ENCODE data around the gene NKX2-1. TPM values are rescaled to one million over a fixed set of nuclear protein-coding genes. Genes with fewer than 3 reads are reported as not detected.
A peak's percentile ranks its signal among the peaks of the same experiment; 100 is the strongest.

The NKX2-1 gene
- total and polyA plus RNA-seq, 7 experiments from 2014 or later: not detected

DNA sequence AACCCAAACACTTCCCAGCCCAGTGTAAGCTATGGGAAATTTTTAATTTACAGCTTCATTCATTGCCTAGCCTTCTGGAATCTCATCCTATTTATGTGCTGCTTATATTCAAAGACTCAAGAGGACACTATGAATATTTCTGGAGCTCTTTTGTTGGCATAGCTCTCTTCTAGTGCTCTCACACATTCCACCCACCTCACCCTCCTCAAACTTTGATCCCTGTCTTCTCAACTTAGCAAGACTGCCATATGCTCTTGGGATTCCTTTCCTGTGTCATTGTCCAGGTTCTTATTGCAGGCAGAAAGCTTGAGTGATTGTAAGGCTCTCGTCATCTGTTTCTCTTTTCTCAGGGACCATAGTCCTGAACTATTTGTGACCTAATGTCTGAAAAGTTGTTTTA, 18.0 kb upstream of the NKX2-1 start:
- no peaks in the 10 kb centered on the region for H3K4me1 Mint-ChIP-seq
- H3K27me3 ChIP-seq (ENCODE audit: control insufficient read depth in 2 of 2, insufficient read depth in 2 of 2, low read length in 2 of 2): no peaks in the 10 kb centered on the region
- intact Hi-C loops (cut with micrococcal nuclease): no loop called here
- H3K4me3 Mint-ChIP-seq: no peak overlapping the region
- peaks cover 2 to 41% (median 14%) of the 10 kb centered on the region in 11 donors for H3K9me3 Mint-ChIP-seq
- CTCF ChIA-PET: interaction anchor here (1.7 kb wide), 1 partner anchor 15 kb away, joined by 3 read pairs; no protein-coding TSS in a partner anchor
- H3K4me3 ChIP-seq (ENCODE audit: low read length): no peak overlapping the region
- POLR2A ChIA-PET: no interaction called here
- ATAC-seq (no peak), DNase-seq (no peak)
- H3K27ac Mint-ChIP-seq: no peak overlapping the region
- H3K4me1 ChIP-seq (ENCODE audit: control insufficient read depth in 2 of 2, insufficient read depth in 2 of 2, low read length in 2 of 2): no peaks in the 10 kb centered on the region
- no peaks in the 10 kb centered on the region for H3K9me3 ChIP-seq (ENCODE audit: control insufficient read depth in 2 of 3, low read length in 3 of 3)
- H3K27me3 Mint-ChIP-seq: peaks cover 0 to 44% (median 40%) of the 10 kb centered on the region in 5 donors
- peaks cover 0 to 3% (median 0%) of the 10 kb centered on the region in 5 donors for H3K36me3 Mint-ChIP-seq
- no peaks in the 10 kb centered on the region for H3K36me3 ChIP-seq (ENCODE audit: control insufficient read depth in 2 of 3, insufficient read depth in 3 of 3, low read length in 3 of 3)
- H3K27ac ChIP-seq (ENCODE audit: low read depth, low read length): no peak overlapping the region

DNA sequence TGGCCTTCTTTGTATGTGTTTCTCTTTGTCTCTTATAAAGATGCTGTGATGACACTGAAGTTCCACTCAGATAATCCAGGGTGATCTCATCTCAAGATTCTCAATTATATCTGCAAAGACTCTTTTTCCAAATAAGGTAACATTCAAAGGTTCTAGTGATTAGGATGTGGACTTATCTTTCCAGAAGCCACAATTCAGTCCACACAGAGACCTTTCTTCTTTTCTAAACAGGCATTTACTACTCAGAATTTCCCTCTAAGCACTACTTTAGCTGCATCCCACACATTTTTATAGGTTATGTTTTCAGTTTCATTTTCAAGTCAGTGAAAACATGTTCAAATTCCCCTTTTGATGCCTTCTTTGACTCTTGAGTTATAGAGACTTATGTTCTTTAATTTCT, 9.0 kb upstream of the NKX2-1 start:
- Histone ChIP-seq H3K27ac (ENCODE audit: low read depth, low read length) (no peak overlapping the region), H3K36me3 (ENCODE audit: control insufficient read depth in 2 of 3, insufficient read depth in 3 of 3, low read length in 3 of 3) (no peaks in the 10 kb centered on the region), H3K27me3 (ENCODE audit: control insufficient read depth in 2 of 2, insufficient read depth in 2 of 2, low read length in 2 of 2) (peaks cover 0 to 2% of the 10 kb centered on the region in 2 donors), H3K9me3 (ENCODE audit: control insufficient read depth in 2 of 3, low read length in 3 of 3) (no peaks in the 10 kb centered on the region), H3K4me3 (ENCODE audit: low read length) (no peak overlapping the region), H3K4me1 (ENCODE audit: control insufficient read depth in 2 of 2, insufficient read depth in 2 of 2, low read length in 2 of 2) (no peaks in the 10 kb centered on the region)
- CTCF ChIA-PET: no interaction called here
- POLR2A ChIA-PET: no interaction called here
- H3K4me1 Mint-ChIP-seq: peaks cover 0 to 8% (median 2%) of the 10 kb centered on the region in 7 donors
- H3K27me3 Mint-ChIP-seq: peaks cover 35 to 74% (median 53%) of the 10 kb centered on the region in 5 donors
- no peak for ATAC-seq
- H3K27ac Mint-ChIP-seq: no peak overlapping the region
- H3K4me3 Mint-ChIP-seq: no peak overlapping the region
- peaks cover under 1 to 29% (median 10%) of the 10 kb centered on the region in 11 donors for H3K9me3 Mint-ChIP-seq
- DNase-seq: no peak
- H3K36me3 Mint-ChIP-seq: peaks cover 0 to 22% (median 7%) of the 10 kb centered on the region in 5 donors
- intact Hi-C loops (cut with micrococcal nuclease): no loop called here

DNA sequence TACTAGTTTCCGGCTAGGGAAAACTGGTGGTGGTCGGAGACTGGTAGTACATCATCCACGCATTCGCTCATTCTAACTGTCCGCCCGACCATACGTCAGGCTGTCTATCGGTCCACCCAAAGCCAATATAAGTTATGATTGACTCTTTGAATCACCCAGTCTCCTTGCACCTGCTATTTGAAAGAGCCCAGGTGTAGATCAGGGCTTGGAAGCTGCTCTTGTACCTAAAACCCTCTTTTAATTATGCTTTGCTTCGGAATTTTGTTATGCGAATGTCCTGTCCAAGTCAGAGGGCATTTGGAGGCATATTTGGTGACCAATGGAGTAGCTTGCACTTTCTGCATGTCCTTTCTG, 5.7 kb upstream of the NKX2-1 start:
- H3K4me3 Mint-ChIP-seq: peak overlapping the region in 1 of 10 donors; percentile 30
- ATAC-seq: no peak
- H3K9me3 Mint-ChIP-seq: peaks cover 1 to 26% (median 10%) of the 10 kb centered on the region in 11 donors
- H3K27ac Mint-ChIP-seq: no peak overlapping the region
- H3K27me3 ChIP-seq (ENCODE audit: control insufficient read depth in 2 of 2, insufficient read depth in 2 of 2, low read length in 2 of 2): peaks cover 6 to 8% of the 10 kb centered on the region in 2 donors
- ChIA-PET CTCF (no interaction called here), POLR2A (no interaction called here)
- no peaks in the 10 kb centered on the region for H3K9me3 ChIP-seq (ENCODE audit: control insufficient read depth in 2 of 3, low read length in 3 of 3)
- no peaks in the 10 kb centered on the region for H3K4me1 ChIP-seq (ENCODE audit: control insufficient read depth in 2 of 2, insufficient read depth in 2 of 2, low read length in 2 of 2)
- DNase-seq: no peak
- H3K36me3 Mint-ChIP-seq: peaks cover 0 to 22% (median 7%) of the 10 kb centered on the region in 5 donors
- peaks cover 0 to 24% (median 19%) of the 10 kb centered on the region in 7 donors for H3K4me1 Mint-ChIP-seq
- H3K4me3 ChIP-seq (ENCODE audit: low read length): no peak overlapping the region
- intact Hi-C loops (cut with micrococcal nuclease): no loop called here
- H3K27me3 Mint-ChIP-seq: peaks cover 66 to 85% (median 80%) of the 10 kb centered on the region in 5 donors
- H3K36me3 ChIP-seq (ENCODE audit: control insufficient read depth in 2 of 3, insufficient read depth in 3 of 3, low read length in 3 of 3): no peaks in the 10 kb centered on the region
- no peak overlapping the region for H3K27ac ChIP-seq (ENCODE audit: low read depth, low read length)

DNA sequence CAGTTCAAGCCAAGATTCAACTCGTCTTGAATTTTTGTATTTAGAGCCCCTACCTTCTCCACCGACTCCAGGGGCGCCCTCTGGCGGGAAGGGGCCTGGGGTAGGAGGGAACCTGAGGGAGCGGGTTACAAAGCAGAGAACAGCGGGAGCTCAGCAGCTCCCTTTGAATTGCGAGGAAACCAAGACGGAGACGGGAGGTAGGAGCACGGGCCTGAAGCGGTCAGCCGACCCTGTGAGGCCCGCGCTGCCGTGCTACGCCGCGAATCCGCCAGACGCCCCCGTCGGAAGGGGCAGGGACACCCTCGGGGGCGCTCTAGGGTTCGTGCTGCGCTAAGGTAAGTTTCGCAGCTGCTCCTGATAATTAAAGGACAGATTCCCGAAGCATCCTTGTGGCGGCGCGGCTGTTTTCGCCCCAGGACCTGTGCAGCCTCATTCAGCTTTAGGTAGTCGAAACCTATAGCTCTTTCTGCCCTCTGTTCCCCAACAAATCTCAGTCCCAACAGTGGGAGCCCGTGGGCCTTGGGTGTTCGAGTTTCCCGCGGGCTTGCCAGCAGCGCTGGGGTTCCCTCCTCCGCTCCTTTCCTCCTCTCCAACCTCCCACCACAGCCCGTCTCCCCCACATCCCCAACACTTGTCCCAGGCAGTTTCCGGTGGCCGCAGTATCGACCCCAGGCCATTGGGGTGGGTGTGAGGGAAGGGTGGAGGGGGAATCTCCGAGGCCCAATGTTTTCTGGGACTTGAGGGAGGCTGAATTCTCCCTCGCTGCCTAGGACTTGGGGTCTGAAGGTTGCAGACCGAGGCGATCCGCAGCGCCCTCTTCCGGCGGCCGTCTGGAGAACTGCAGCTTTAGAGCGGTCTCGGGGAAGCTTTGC, 5.1 kb upstream of the NKX2-1 start:
- H3K36me3 ChIP-seq (ENCODE audit: control insufficient read depth in 2 of 3, insufficient read depth in 3 of 3, low read length in 3 of 3): no peaks in the 10 kb centered on the region
- DNase-seq: no peak
- POLR2A ChIA-PET: no interaction called here
- peaks cover 1 to 26% (median 9%) of the 10 kb centered on the region in 11 donors for H3K9me3 Mint-ChIP-seq
- H3K9me3 ChIP-seq (ENCODE audit: control insufficient read depth in 2 of 3, low read length in 3 of 3): no peaks in the 10 kb centered on the region
- H3K27me3 ChIP-seq (ENCODE audit: control insufficient read depth in 2 of 2, insufficient read depth in 2 of 2, low read length in 2 of 2): peaks cover 6 to 8% of the 10 kb centered on the region in 2 donors
- H3K4me3 ChIP-seq (ENCODE audit: low read length): no peak overlapping the region
- intact Hi-C loops (cut with micrococcal nuclease): loop anchor here in 1 of 2 donors (5.0 kb wide), 1 partner anchor 1072 kb away; the partner anchor contains the start of genes FOXA1 and TTC6
- H3K4me1 Mint-ChIP-seq: peaks cover 0 to 24% (median 22%) of the 10 kb centered on the region in 7 donors
- H3K27me3 Mint-ChIP-seq: peaks cover 70 to 84% (median 77%) of the 10 kb centered on the region in 5 donors
- H3K27ac ChIP-seq (ENCODE audit: low read depth, low read length): no peak overlapping the region
- ATAC-seq: no peak
- no peaks in the 10 kb centered on the region for H3K4me1 ChIP-seq (ENCODE audit: control insufficient read depth in 2 of 2, insufficient read depth in 2 of 2, low read length in 2 of 2)
- H3K27ac Mint-ChIP-seq: no peak overlapping the region
- H3K36me3 Mint-ChIP-seq: peaks cover 0 to 22% (median 7%) of the 10 kb centered on the region in 5 donors
- CTCF ChIA-PET: no interaction called here
- H3K4me3 Mint-ChIP-seq: peak overlapping the region in 3 of 10 donors; percentile 8 to 39 (median 25)

DNA sequence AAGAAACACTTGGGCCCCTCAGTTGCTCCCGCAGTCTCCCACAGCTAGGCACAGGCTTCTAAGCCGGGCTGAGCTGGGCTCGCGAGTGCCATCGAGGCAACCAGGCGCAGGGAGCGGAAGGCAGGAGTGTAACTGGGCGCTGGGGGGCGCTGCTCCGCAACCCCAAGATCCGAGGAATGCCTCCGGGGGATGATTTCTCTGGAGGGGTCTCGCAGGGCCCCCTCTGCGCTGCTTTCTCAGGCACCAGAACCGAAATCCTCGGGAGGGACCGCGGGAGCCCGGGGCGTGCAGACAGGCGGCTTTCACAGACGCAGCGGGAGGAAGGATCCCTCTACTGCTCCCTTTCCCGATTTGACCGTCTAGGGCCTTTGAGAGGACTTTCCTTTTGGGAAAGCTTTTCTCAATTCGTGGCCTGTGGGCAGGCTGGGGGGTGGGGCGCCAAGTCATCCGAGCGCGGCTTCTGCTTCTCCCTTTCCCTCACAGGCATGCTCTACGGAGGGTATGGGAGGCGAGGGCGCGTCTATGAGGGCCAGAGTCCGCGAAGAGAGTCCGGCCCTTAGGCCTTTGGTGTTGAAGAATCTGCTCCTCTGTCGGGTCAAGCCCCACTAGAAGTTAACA, 4.3 kb upstream of the NKX2-1 start:
- Histone ChIP-seq H3K9me3 (ENCODE audit: control insufficient read depth in 2 of 3, low read length in 3 of 3) (no peaks in the 10 kb centered on the region), H3K27ac (ENCODE audit: low read depth, low read length) (no peak overlapping the region), H3K4me3 (ENCODE audit: low read length) (no peak overlapping the region), H3K27me3 (ENCODE audit: control insufficient read depth in 2 of 2, insufficient read depth in 2 of 2, low read length in 2 of 2) (peaks cover 6 to 15% of the 10 kb centered on the region in 2 donors), H3K36me3 (ENCODE audit: control insufficient read depth in 2 of 3, insufficient read depth in 3 of 3, low read length in 3 of 3) (no peaks in the 10 kb centered on the region), H3K4me1 (ENCODE audit: control insufficient read depth in 2 of 2, insufficient read depth in 2 of 2, low read length in 2 of 2) (no peaks in the 10 kb centered on the region)
- H3K4me1 Mint-ChIP-seq: peaks cover 2 to 31% (median 26%) of the 10 kb centered on the region in 7 donors
- peaks cover 1 to 26% (median 7%) of the 10 kb centered on the region in 11 donors for H3K9me3 Mint-ChIP-seq
- intact Hi-C loops (cut with micrococcal nuclease): loop anchor here in 1 of 2 donors (5.0 kb wide), 1 partner anchor 1073 kb away; the partner anchor contains the start of genes FOXA1 and TTC6
- peak overlapping the region in 1 of 9 donors; percentile 46 for H3K27ac Mint-ChIP-seq
- H3K27me3 Mint-ChIP-seq: peaks cover 72 to 88% (median 78%) of the 10 kb centered on the region in 5 donors
- ChIA-PET POLR2A (no interaction called here), CTCF (no interaction called here)
- ATAC-seq: no peak
- peaks cover 0 to 21% (median 7%) of the 10 kb centered on the region in 5 donors for H3K36me3 Mint-ChIP-seq
- H3K4me3 Mint-ChIP-seq: peak overlapping the region in 4 of 10 donors; percentile 23 to 41 (median 28)
- DNase-seq: no peak

DNA sequence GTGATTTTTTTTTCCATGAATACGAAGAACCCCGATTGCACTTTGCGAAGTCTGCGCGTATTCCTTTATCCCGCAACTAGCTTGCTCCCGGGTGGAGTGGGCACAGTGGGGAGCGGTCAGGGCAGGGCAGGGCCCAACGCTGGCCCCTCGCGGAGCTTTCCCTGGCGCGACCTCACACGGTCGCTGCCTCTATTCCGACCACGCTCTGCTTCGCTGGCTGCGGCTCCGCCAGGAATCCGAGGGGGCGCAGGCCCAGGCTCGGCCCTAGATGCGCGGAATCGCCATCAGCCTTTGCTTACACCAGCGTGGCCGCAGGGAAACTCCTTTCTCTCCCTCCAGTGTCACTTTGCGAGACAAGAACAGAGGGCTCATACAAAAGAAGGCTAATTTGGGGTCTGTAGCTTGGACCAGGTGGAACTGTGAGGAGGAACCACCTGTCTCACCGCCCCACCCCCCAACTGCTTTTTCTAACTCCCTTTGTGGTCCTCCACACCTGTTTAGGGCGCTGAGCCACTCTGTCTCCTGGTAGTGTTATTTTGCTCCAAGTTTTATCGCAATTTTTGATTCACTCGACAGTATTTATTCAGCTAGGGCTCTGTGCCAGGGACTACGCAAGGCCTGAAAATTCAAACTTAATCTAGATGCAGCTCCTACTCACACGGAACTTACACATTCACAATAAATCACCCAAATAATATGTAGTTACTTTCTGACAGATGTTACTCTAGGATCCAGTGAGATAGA, 3.1 kb upstream of the NKX2-1 start:
- H3K27ac ChIP-seq (ENCODE audit: low read depth, low read length): no peak overlapping the region
- H3K4me1 Mint-ChIP-seq: peaks cover 4 to 33% (median 29%) of the 10 kb centered on the region in 7 donors
- CTCF ChIA-PET: interaction anchor here (1.2 kb wide), 1 partner anchor 16 kb away, joined by 3 read pairs; no protein-coding TSS in a partner anchor

More for the DNA sequence above, 3.1 kb upstream of the NKX2-1 start:
- DNase-seq: no peak
- H3K27me3 Mint-ChIP-seq: peaks cover 63 to 82% (median 72%) of the 10 kb centered on the region in 5 donors
- no peak overlapping the region for H3K27ac Mint-ChIP-seq
- peaks cover 0 to 12% (median 7%) of the 10 kb centered on the region in 5 donors for H3K36me3 Mint-ChIP-seq
- Histone ChIP-seq H3K4me3 (ENCODE audit: low read length) (no peak overlapping the region), H3K27me3 (ENCODE audit: control insufficient read depth in 2 of 2, insufficient read depth in 2 of 2, low read length in 2 of 2) (peaks cover 6 to 16% of the 10 kb centered on the region in 2 donors), H3K36me3 (ENCODE audit: control insufficient read depth in 2 of 3, insufficient read depth in 3 of 3, low read length in 3 of 3) (no peaks in the 10 kb centered on the region), H3K9me3 (ENCODE audit: control insufficient read depth in 2 of 3, low read length in 3 of 3) (no peaks in the 10 kb centered on the region), H3K4me1 (ENCODE audit: control insufficient read depth in 2 of 2, insufficient read depth in 2 of 2, low read length in 2 of 2) (no peaks in the 10 kb centered on the region)
- ATAC-seq: no peak
- intact Hi-C loops (cut with micrococcal nuclease): loop anchor here in 1 of 2 donors (2.0 to 5.0 kb wide), 2 partner anchors 62 to 1074 kb away; partner anchors contain the start of genes FOXA1 and TTC6
- peaks cover 0 to 19% (median 5%) of the 10 kb centered on the region in 11 donors for H3K9me3 Mint-ChIP-seq
- peak overlapping the region in 1 of 10 donors; percentile 45 for H3K4me3 Mint-ChIP-seq
- POLR2A ChIA-PET: no interaction called here
